HG03520 (cell line): Measurements from ENCODE around the gene PLEKHM3.
"Not testable (repeated sequence)": the region's sequence is repeated elsewhere in the genome, so short reads cannot be mapped to it uniquely, and the experiment has no call there.

Source experiments
- ATAC-seq: cut with Tn5 transposase; IDR thresholded peaks from one replicate; pipeline ENCODE4 v1.9.1; 2021; ENCODE audit warnings: mild to moderate bottlenecking, moderate library complexity; ENCODE audit not compliant: unreplicated experiment

PLEKHM3 gene

DNA sequence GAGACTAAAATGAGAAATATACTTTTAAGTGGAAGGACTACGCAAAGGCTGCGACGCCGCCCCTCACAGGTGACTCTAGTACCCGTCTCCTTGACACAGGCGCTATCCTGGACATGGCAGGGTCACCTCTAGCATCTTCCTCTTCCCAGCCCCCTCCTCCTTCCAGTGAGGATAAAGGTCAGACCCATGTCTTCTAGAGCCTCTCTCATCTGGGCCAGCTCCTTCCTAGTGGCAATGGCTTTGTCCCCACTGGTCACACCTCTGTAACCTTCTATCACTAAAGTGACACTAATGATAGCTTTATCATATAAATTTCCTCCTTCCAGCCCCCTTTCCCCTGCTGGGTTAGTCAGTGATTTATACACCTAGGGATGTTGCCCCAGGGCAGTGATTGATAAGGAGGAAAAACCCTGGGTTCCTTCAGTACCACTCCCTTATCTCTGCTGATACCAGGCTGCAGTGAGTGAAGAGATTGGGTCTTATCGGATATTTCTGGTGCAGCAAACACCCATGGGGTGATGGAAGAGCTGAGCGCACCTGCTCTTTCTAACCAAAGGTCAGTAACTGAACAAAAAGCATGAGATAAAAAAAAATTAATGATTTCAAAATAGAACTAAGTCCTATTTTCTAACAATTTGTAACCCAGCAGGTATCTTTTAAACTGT is 193.6 kb downstream of the PLEKHM3 start:
- no peak for ATAC-seq

DNA sequence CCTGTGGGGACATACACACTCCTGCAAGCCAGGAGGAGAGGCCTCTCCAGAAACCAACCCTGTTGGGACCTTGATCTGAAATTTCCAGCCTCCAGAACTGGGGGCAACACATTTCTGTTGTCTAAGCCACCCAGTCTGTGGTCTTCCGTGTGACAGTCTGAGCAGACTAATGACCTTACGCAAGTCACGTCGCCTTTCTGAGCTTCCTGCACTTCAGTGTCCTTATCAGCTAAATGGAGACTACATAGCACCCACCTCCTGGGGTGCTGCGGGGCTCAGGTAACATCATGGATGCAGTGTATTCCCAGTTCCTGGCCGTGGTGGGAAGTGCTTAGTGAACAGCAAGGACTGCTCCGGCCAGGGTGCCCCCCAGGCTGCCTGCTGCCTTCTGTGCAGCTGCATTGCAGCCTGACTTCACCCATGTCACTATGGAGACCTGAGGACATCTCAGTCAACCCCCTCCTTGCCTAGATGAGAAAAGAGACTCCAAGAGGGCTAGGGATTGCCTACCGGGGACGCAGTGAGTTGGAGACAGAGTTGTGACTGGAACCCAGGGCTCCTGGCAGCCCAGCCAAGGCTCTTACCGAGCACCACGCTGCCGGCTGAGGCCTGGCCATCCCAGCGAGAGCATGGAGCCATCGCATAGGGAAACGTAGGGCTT is 194.4 kb downstream of the PLEKHM3 start:
- no peak for ATAC-seq

DNA sequence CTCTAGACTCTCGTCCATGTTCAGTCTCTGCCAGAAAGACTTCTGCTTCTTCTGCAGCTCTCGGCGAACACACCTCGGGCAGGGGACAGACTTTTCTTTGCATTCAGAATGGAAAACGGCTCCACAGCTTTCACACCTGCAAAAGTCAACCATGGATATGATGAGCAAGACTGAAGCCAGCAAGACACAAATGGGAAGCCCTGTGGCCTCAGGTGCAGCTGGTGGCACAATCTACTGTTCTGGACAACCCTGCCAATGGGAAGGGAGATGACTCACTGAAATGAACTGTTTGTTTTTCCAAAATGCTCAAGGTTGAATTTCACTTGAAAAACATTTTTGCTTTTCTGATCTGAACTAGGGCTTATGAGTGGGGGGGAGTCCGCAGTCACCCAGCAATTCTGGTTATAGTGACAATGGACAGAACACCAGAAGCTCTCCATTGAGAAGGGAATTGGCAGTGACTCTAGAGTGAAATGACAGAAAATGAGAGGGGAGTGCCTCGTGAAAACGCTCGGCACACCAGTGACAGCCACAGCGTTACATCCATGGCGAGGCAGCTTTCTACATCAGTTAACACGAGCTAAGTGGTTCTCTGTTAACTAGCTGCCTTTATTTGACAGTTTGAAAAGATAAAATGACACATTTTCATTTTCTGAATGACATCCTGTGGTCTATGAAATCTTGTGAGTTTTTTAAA is 196.8 kb downstream of the PLEKHM3 start:
- no peak for ATAC-seq

DNA sequence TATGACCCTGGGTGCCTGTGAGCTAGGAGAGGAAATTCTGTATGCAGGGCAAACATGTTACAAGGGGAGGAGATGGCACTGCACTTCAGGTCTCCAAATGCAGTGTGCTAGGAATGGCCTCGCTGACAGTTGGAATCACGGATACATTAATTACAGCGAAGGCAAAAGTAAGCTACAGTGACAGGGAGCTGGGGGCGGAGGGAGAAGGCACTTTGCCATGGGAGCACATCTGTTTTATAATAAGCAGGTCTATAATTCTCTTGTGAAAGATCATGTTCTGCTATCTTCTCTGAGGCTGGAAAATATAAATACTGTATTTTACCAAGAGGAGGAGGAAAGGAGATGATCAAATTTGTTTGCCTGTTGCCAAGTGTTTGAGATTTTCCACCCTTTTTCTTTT is 199.3 kb downstream of the PLEKHM3 start:
- ATAC-seq: no peak

DNA sequence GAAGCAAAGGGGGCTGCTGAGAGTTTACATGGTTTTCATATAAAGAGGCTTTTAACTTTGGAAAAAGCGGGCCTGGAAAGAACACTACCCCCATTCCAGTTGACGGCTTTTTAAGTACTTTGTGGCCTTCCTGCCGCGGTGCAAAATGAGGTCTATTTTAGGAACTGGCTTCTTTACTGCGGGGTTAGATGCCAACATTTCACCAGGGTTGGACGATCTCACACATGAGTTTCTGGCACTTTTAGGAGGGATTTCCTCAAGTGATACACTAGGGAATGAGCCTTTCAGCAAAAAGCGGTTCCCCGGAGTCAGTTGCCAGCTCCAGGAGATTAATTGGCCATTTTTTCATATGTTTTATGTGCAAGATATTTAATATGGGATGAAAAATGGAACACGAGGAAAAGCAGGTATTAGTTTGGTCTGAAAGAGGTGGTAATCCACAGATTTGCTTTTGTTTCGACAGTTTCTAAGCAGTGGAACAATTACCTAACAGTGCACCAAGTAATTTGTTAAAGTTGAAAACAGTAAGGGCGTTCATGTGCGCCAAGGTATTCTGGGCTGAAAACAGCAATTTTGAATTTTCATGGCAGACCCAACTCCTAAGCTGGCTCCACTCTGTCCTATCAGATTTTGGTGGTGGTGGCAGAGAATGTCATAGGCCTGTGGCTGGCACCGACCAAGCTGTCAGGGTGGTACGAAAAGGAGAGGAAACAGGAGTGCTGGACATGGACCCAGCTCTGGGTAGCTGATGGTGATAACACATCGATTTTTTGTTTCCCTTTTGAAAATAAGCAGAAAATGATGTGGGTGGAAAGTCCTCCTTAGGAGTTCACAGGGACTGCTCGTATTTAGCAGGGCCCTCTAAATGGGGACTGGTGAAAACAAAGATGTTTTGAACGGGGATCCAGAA is 200.0 kb downstream of the PLEKHM3 start:
- ATAC-seq: no peak

DNA sequence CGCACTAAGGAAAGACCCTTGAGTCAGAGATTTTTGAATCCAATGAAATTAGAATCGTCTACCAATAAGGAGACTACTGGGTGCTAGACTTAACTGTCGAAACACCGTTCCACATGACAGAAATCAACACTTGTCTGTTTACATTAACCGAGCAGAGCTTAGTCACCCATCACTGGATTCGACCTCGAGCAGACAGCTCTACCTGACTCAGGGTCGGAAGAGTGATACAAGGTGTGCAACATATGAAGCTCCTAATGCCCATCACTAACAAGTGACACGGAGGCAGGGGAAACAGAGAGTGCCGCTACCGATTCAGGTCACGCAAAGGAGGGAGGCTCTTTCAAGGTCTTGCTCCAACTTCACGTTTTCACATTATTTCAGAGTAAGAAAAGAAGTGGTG is 201.5 kb downstream of the PLEKHM3 start:
- ATAC-seq: no peak

DNA sequence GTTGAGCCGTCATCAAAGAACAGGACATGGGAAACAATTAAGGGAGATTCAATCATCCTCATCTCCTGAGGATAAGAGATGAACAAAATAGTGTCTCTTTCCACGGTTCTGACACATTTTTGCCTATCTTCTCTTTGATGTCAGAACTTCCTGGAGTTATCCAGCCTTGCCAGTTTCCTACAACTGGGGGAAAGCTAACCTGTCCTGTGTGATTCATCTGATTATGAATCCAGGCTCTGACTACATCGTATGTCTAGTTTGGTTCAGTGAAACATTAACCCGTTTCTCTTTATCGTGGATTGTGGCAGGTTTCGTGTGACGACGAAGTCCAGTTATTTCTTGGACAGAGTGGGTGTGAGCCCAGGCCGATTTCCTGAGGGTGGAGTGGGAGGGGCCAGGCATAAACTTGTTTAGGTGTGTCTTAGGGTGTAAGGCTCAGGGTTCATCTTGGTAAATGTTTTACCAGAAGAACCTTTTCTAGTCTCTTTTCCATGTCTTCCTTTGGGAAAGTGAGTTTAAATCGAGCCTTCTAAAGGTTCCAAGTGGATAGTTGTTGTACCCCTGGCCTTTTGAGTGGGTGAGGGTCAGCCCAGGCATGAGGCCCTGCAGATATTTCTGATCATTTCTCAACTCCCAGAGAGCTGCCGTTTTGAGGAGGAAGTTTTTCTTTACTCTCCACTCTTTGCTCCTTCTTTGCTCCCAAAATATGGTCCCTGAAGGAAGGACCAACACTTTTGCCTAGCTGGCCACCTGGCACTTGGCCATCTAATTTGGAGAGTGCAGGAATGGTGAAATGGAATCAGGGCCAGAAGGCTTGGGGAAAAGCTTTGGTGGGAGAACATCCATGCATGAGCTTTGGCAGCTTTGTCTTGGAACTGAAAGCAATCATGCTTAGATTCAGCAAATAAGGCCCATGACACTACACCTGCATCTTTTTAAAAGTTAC is 205.2 kb downstream of the PLEKHM3 start:
- no peak for ATAC-seq

DNA sequence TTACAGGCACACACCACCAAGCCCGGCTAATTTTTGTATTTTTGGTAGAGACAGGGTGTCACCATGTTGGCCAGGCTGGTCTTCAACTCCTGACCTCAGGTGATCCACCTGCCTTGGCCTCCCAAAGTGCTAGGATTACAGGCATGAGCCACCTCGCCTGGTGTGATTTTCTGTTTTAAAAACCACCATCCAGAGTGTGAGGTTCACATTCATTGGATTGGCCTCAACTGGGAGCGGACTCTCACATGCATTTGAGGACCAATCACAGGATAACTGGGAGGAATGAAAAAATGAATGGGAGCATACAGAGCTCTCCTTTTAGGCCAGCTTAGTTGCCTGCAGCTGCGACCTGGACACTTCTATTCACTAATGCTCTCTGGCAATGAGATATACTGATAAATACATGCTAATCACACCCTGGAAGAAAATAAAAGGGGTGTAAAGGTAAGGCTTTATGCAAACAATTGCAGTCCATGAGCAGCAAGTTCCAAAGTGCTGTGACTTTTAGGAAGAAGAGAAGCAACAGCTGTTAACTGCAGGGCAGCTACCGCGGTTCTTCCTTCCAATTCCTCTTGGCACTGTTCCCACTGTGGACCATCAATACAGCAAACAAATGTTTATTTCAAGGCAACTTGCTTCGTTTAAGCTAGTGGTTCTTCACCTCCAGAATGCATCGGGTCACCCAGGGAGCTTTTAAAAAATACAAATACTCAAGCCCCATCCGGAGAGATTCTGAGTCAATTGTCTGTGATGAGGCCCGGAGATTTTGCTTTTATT is 206.1 kb downstream of the PLEKHM3 start:
- ATAC-seq: no peak

DNA sequence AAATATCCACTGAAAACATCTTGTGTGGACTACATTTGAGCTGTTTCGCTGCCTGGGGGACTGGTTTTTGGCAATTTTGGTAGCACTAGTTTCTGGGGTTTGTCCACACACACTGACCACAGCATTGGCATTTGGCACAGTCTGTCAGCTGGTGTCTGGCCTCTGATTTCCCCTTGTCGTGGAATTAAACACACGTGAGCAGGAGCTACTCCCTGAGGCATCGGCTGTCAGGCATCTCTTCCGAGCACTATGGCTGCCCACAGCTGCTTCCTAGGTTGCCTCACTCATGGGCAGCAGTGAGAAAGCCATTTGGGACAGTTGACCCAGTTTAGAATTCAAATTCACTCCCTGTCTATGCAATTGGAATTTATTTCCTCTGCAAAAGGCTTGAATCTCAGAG is 208.8 kb downstream of the PLEKHM3 start:
- ATAC-seq: no peak

- ATAC-seq: no peak
Measured at GRCh38 chr2:207815254-207815653, 210.1 kb downstream of the PLEKHM3 start.

DNA sequence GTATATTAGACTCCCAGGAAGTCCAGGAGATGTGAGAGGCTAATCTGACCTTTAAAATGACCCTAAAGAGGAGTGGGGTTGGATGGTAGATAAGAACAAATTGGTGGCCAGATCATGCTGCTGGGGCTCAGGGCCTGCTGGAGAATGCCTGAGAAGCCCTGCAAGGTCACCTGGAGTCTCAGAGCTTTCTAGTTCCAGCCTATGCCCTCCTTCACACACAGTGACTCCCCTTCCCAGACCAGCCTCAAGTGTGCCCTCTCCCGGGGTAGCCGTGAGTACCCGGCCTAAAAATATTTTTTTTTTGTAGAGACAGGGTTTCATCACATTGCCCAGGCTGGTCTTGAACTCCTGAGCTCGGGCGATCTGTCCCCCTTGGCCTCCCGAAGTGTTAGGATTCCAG is 211.4 kb downstream of the PLEKHM3 start:
- ATAC-seq: no peak

- ATAC-seq: no peak
Measured at GRCh38 chr2:207813221-207813916, 212.0 kb downstream of the PLEKHM3 start.

- ATAC-seq: no peak
Measured at GRCh38 chr2:207812726-207813080, 212.6 kb downstream of the PLEKHM3 start.

GRCh38 chr2:207812058-207812725 is 213.1 kb downstream of the PLEKHM3 start:
- no peak for ATAC-seq

- not testable (repeated sequence) for ATAC-seq
Measured at GRCh38 chr2:207811658-207812057, 213.7 kb downstream of the PLEKHM3 start.

- no peak for ATAC-seq
Measured at GRCh38 chr2:207810200-207810788, 215.0 kb downstream of the PLEKHM3 start.

- no peak for ATAC-seq
Measured at GRCh38 chr2:207808119-207808518, 217.2 kb downstream of the PLEKHM3 start.

GRCh38 chr2:207807516-207807915 is 217.8 kb downstream of the PLEKHM3 start:
- ATAC-seq: peak; percentile 68
